Right atrium auricular region (tissue), 2 donors: ENCODE results near the gene SPDYE4. TPM values are rescaled to one million over a fixed set of nuclear protein-coding genes. Genes with fewer than 3 reads are reported as not detected.
A peak's percentile ranks its signal among the peaks of the same experiment; 100 is the strongest.

Source experiments
- DNase-seq: peaks from one replicate; pipeline ENCODE4 v3.0.0-alpha.2; 2019; ENCODE audit warnings: low spot score
- H3K27ac ChIP-seq, 2 donors: fragments of 200-600 bp; sonication (generic); 1 replicate in 1 of 2; 2 replicates in 1 of 2; pipeline ENCODE4 v1.5.1; 2016 to 2019
- H3K27me3 ChIP-seq, 2 donors: fragments of 200-600 bp; sonication (generic); one replicate each; pipeline versions ENCODE4 v1.5.1 to v1.6.0; 2017 to 2019
- H3K36me3 ChIP-seq: fragments of 200-600 bp; sonication (generic); one replicate; pipeline ENCODE4 v1.5.1; 2016
- H3K4me1 ChIP-seq, 2 donors: fragments of 200-600 bp; sonication (generic); one replicate each; pipeline versions ENCODE4 v1.5.1 to v1.6.0; 2017 to 2019
- H3K4me3 ChIP-seq, 2 donors: fragments of 200-600 bp; sonication (generic); 1 replicate in 1 of 2; 2 replicates in 1 of 2; pipeline ENCODE4 v1.5.1; 2017 to 2019; ENCODE audit warnings: mild to moderate bottlenecking in 1 of 2, moderate library complexity in 1 of 2
- H3K9me3 ChIP-seq, 2 donors: fragments of 200-600 bp; sonication (generic); one replicate each; pipeline ENCODE4 v1.5.1; 2019
- total RNA-seq, 2 donors: library from RNA; depleted of rRNA; stranded (reverse); fragments of >200 nt; gene quantifications; one replicate each; pipeline ENCODE4 v1.1.0, GENCODE V29; 2016
- TF ChIP-seq, protein P1 (sequence below), 2 donors: fragments of 200-600 bp; sonication (generic); IDR thresholded peaks; one replicate each; pipeline ENCODE4 v1.5.1; 2019; ENCODE audit warnings: antibody characterized with exemption in 2 of 2

SPDYE4 gene
- total RNA-seq, 2 donors from 2014 or later = not detected

DNA sequence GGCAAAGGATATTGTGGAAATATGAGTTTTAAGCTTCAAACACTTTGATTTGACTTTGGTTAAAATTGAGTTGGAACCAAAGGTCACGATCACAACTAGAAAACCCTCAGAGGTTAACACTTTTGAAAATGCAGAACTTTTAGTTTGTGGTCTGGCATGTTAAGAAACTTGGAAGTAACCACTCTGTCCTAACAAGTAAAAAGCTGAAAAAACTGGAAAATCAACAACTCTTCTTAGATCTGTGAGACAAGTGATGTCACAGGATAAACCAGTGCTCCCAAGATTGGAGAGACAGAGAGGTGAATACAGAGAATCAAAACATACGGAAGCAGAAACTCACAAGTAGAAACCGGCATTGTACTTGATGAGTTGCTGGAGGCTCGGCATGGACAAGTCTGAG lies 23.4 kb upstream of the SPDYE4 start:
- H3K36me3 ChIP-seq = no peaks in the 10 kb centered on the region
- no peak for DNase-seq
- no peaks in the 10 kb centered on the region for H3K9me3 ChIP-seq
- TF ChIP-seq, protein P1, sequence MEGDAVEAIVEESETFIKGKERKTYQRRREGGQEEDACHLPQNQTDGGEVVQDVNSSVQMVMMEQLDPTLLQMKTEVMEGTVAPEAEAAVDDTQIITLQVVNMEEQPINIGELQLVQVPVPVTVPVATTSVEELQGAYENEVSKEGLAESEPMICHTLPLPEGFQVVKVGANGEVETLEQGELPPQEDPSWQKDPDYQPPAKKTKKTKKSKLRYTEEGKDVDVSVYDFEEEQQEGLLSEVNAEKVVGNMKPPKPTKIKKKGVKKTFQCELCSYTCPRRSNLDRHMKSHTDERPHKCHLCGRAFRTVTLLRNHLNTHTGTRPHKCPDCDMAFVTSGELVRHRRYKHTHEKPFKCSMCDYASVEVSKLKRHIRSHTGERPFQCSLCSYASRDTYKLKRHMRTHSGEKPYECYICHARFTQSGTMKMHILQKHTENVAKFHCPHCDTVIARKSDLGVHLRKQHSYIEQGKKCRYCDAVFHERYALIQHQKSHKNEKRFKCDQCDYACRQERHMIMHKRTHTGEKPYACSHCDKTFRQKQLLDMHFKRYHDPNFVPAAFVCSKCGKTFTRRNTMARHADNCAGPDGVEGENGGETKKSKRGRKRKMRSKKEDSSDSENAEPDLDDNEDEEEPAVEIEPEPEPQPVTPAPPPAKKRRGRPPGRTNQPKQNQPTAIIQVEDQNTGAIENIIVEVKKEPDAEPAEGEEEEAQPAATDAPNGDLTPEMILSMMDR (IDR thresholded peaks at IDR 0.05) = no peak
- no peak overlapping the region for H3K27ac ChIP-seq
- no peaks in the 10 kb centered on the region for H3K27me3 ChIP-seq
- peaks cover 0 to 6% of the 10 kb centered on the region in 2 donors for H3K4me1 ChIP-seq
- no peak overlapping the region for H3K4me3 ChIP-seq

GRCh38 chr17:8776881-8777280 lies 18.5 kb upstream of the SPDYE4 start:
- Histone ChIP-seq H3K4me1 (peaks cover 0 to 5% of the 10 kb centered on the region in 2 donors), H3K4me3 (no peak overlapping the region), H3K9me3 (peaks cover 0 to 5% of the 10 kb centered on the region in 2 donors), H3K27me3 (no peaks in the 10 kb centered on the region), H3K27ac (no peak overlapping the region), H3K36me3 (no peaks in the 10 kb centered on the region)
- no peak for DNase-seq
- TF ChIP-seq, protein P1 (IDR thresholded peaks at IDR 0.05) = no peak

DNA sequence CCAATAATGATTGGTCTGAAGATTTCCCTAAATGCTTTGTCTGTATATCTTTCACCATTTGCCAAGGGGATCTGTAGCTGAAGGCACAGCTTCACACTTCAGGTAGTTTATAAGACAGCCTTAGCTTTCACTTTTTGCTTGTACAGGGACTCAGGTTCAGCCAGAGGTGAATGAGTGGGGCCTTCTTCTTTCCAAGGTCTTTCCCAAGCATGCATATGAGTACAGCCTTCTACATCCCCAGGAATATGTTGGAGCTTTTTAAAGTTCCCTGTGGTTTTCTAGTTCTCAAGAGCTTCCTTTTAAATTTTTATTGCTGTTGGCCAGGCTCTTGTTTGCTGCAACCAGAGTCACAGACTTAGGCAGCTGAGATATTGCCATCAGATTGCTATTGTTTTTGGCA lies 17.9 kb upstream of the SPDYE4 start:
- no peaks in the 10 kb centered on the region for H3K27me3 ChIP-seq
- H3K36me3 ChIP-seq = no peaks in the 10 kb centered on the region
- H3K4me1 ChIP-seq = peaks cover 0 to 5% of the 10 kb centered on the region in 2 donors
- TF ChIP-seq, protein P1 (IDR thresholded peaks at IDR 0.05) = no peak
- H3K9me3 ChIP-seq = peaks cover 0 to 5% of the 10 kb centered on the region in 2 donors
- no peak for DNase-seq
- H3K4me3 ChIP-seq = no peak overlapping the region
- no peak overlapping the region for H3K27ac ChIP-seq

- Histone ChIP-seq H3K27ac (no peak overlapping the region), H3K4me1 (no peaks in the 10 kb centered on the region), H3K4me3 (no peak overlapping the region), H3K36me3 (no peaks in the 10 kb centered on the region), H3K9me3 (no peaks in the 10 kb centered on the region), H3K27me3 (no peaks in the 10 kb centered on the region)
- TF ChIP-seq, protein P1 (IDR thresholded peaks at IDR 0.05) = no peak
- no peak for DNase-seq
Measured at GRCh38 chr17:8766731-8767130, 8.4 kb upstream of the SPDYE4 start.

DNA sequence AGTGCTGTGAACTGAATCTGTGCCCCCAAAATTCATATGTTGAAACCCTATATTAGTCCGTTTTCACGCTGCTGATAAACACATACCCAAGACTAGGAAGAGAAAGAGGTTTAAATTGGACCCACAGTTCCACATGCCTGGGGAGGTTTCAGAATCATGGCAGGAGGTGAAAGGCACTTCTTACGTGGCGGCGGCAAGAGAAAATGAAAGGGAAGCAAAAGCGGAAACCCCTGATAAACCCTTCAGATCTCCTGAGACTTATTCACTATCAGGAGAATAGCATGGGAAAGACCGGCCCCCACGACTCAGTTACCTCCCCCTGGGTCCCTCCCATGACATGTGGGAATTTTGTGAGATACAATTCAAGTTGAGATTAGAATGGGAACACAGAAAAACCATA lies 3.7 kb upstream of the SPDYE4 start:
- no peak for DNase-seq
- no peak overlapping the region for H3K27ac ChIP-seq
- no peaks in the 10 kb centered on the region for H3K4me1 ChIP-seq
- no peaks in the 10 kb centered on the region for H3K36me3 ChIP-seq
- no peaks in the 10 kb centered on the region for H3K27me3 ChIP-seq
- no peak overlapping the region for H3K4me3 ChIP-seq
- H3K9me3 ChIP-seq = no peaks in the 10 kb centered on the region
- TF ChIP-seq, protein P1 (IDR thresholded peaks at IDR 0.05) = no peak

GRCh38 chr17:8757189-8757588 lies 1.2 kb downstream of the SPDYE4 start:
- Histone ChIP-seq H3K27ac (no peak overlapping the region), H3K9me3 (no peaks in the 10 kb centered on the region), H3K4me3 (no peak overlapping the region), H3K36me3 (no peaks in the 10 kb centered on the region), H3K27me3 (no peaks in the 10 kb centered on the region), H3K4me1 (no peaks in the 10 kb centered on the region)
- peak; percentile 44 for DNase-seq
- TF ChIP-seq, protein P1 (IDR thresholded peaks at IDR 0.05) = no peak
